Kidney glomerular epithelial cell (primary cell): Measurements from ENCODE around the gene DNAJC21.

Experiments
- DNase-seq: peaks from one replicate; lab custom pipeline; 2025; lab: John Stamatoyannopoulos, UW

Gene DNAJC21

GRCh38 chr5:34982823-34983222 lies 53.5 kb downstream of the DNAJC21 start:
- DNase-seq, result no peak

- no peak for DNase-seq
These were observed 57.6 kb downstream of the DNAJC21 start for GRCh38 chr5:34986965-34987364.

GRCh38 chr5:34991486-34992238 lies 62.3 kb downstream of the DNAJC21 start:
- peak; percentile 35 for DNase-seq

DNA sequence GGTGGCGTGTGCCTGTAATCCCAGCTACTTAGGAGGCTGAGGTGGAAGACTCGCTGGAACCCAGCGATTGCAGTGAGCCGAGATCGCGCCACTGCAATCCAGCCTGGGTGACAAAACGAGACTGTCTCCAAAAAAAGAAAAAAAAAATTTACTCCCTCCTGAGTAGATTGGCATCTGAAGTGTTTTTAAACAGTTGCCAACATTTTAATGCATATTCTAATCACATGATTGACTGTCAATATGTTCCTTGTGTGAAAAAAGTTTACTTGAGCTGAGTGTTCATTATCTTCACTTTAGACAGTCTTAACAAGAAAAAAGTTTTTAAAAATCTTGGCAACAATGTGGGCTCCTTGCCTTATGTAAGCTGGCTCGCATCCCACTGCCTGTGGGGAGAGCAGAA lies 64.6 kb downstream of the DNAJC21 start:
- DNase-seq, result no peak

GRCh38 chr5:34996261-34996660 lies 66.9 kb downstream of the DNAJC21 start:
- no peak for DNase-seq

- DNase-seq, result peak; percentile 4
These were observed 68.9 kb downstream of the DNAJC21 start for GRCh38 chr5:34998058-34998789.

- DNase-seq, result no peak
These were observed 72.5 kb downstream of the DNAJC21 start for GRCh38 chr5:35001842-35002241.

DNA sequence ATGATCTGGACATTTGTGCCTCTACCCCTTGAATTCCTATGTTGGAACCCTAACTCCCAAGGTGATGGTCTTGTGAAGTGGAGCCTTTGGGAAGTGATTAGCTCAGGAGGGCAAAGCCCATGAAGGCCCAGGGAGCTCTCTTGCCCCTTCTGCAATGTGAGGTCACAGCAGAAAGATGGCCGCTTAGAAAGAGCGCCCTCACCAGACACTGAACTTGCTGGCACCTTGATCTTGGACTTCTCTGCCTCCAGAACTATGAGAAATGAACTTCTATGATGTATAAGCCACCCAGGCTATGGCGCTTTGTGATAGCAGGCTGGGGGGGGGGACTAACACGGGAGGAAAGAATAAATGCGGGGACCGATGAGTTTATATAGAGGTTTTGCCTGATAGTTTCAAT lies 73.1 kb downstream of the DNAJC21 start:
- no peak for DNase-seq

DNA sequence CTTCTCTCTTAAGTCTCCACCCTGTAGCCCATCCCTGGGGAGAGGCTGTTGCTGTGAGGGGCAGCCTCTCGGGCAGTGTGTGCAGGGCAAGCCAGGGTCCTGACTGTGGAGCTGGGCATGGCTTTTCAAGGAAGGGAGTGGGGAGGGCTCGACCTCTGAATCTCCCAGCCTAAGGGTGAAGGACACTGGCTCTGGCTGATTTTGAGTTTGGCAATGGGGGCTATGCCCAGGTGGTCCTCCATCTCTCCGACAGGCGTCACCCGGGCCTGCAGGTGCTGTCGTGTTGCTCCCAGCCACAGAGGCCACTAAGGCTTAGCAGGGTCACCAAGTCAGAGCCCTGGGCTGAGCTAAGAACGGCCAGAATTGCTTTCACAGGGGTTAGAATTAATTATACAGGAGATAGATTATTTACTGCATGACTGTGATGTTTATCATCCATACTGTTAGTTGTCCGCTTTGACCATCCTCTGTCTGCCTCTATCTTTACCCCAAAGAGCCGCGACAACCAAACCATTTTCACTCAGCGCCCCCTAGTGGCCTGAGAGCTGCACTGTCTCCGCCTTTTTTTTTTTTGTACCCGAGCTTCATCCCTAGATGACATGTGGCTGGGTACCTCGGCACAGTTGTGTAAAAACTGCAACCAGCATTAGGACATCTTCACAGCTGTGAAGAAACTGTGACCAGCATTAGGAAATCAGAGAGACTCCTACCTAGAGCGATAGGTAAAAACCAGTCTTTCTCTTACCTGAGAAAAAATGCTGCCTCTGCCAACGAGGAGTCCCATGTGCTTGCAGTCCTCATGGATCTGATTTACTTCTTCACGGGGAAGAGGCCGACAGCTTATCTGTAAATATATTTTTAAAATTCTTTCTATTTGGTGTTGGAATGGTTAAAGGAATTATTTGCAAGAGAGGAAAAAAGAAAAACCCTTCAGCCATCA lies 73.9 kb downstream of the DNAJC21 start:
- peak; percentile 33 for DNase-seq

DNA sequence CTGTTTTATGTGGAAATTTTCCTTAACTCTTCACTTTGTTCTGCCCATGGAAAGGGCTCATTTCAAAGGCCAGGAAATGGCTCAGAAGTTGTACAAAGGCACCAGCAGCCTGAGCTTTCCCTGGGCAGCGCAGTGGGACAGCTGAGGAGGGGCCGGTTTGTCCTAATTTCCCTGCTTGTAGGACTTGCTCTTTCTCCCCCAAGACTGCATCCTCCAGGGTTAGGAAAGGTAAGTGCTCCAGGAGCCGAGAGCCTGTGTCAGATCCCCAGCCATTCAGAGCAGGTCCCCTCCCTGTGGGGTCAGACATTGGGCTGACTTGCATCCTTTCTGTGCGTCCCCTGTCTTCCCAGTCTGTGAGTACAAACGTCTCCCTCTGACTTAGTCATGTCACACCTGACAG lies 74.8 kb downstream of the DNAJC21 start:
- DNase-seq, result no peak

GRCh38 chr5:35004771-35005170 lies 75.4 kb downstream of the DNAJC21 start:
- no peak for DNase-seq
